Esophagus muscularis mucosa (tissue), 4 donors: ENCODE measurements around the gene SFXN5. TPM values are rescaled to one million over a fixed set of nuclear protein-coding genes. Genes with fewer than 3 reads are reported as not detected.

Experiments used
- DNase-seq: peaks from one replicate; pipeline ENCODE4 v3.0.0-alpha.2; 2017; ENCODE audit errors: extremely low spot score
- H3K27ac ChIP-seq, 4 donors: fragments of 200-600 bp; sonication (generic); replicated peaks in 1 of 4; 1 replicate in 3 of 4; 2 replicates in 1 of 4; pipeline ENCODE4 v1.5.1; 2016 to 2019; ENCODE audit warnings: mild to moderate bottlenecking in 1 of 4
- H3K27me3 ChIP-seq, 4 donors: fragments of 200-600 bp; sonication (generic); one replicate each; pipeline versions ENCODE4 v1.5.1 to v1.6.0; 2016 to 2019
- H3K36me3 ChIP-seq, 4 donors: fragments of 200-600 bp; sonication (generic); one replicate each; pipeline ENCODE4 v1.5.1; 2016 to 2019
- H3K4me1 ChIP-seq, 4 donors: fragments of 200-600 bp; sonication (generic); one replicate each; pipeline ENCODE4 v1.5.1; 2016 to 2019
- H3K4me3 ChIP-seq, 4 donors: fragments of 200-600 bp; sonication (generic); 1 replicate in 2 of 4; 2 replicates in 2 of 4; pipeline ENCODE4 v1.5.1; 2016 to 2019; ENCODE audit warnings: mild to moderate bottlenecking in 4 of 4, moderate library complexity in 1 of 4
- H3K9me3 ChIP-seq, 4 donors: fragments of 200-600 bp; sonication (generic); 1 replicate in 3 of 4; 2 replicates in 1 of 4; pipeline ENCODE4 v1.5.1; 2016 to 2019
- EP300 ChIP-seq: sonication (generic); formaldehyde crosslinking; IDR thresholded peaks from one replicate; pipeline ENCODE4 v1.6.1; 2017; ENCODE audit warnings: antibody characterized with exemption
- POLR2A ChIP-seq: fragments of 450-650 bp; IDR thresholded peaks from one replicate; pipeline ENCODE4 v1.6.1; 2017; ENCODE audit warnings: antibody characterized with exemption, moderate library complexity, mild to moderate bottlenecking, low read depth
- POLR2AphosphoS5 ChIP-seq, 2 donors: sonication (generic); formaldehyde crosslinking; IDR thresholded peaks; one replicate each; pipeline ENCODE4 v1.6.1; 2017; ENCODE audit warnings: antibody characterized with exemption in 2 of 2
- WGBS: methylation state at CpG from one replicate; pipeline ENCODE4 v1.1.5; 2018; 5-methylcytosine and 5-hydroxymethylcytosine counted together
- intact Hi-C: fragments of 100-400 bp; cut with DNase I; formaldehyde crosslinking; loops from one replicate; pipeline ENCODE4 v1.15.1; 2023
- total RNA-seq, 4 donors: library from RNA; depleted of rRNA; stranded (reverse); fragments of >200 nt; gene quantifications; one replicate each; pipeline versions ENCODE4 v1.1.0 to v1.2.1, GENCODE V29; 2016
- TF ChIP-seq, protein P1 (sequence below), 3 experiments: fragments of 200-600 bp in 2 of 3; fragments of 450-650 bp in 1 of 3; sonication (generic) in 2 of 3; IDR thresholded peaks; one replicate each; pipeline ENCODE4 v1.5.1; 2017 to 2019; ENCODE audit warnings: antibody characterized with exemption in 3 of 3, mild to moderate bottlenecking in 2 of 3, moderate library complexity in 1 of 3

The SFXN5 gene
- total RNA-seq, 4 donors from 2014 or later: 5.8 to 10.0 (median 6.8) TPM

DNA sequence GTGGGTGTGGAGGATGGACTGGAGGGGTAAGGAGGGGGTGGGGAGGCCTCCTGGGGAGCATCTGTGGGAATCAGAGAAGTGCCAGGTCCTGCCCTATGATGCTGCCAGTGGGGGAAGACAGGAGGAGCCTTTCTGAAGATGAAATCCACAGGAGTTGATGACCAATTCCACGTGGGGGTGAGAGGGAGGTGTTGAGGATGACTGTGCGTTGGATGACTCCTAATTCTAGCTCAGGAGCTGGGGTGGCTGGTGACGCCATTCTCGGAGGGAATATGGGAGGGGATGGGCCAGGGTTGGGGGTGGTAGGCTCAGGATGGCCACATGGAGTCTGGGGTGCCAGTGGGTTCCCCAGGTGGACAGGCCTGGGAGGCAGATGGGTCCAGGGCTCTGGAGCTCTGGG is 121.9 kb downstream of the SFXN5 start:
- intact Hi-C loops: no loop called here
- TF ChIP-seq, protein P1, sequence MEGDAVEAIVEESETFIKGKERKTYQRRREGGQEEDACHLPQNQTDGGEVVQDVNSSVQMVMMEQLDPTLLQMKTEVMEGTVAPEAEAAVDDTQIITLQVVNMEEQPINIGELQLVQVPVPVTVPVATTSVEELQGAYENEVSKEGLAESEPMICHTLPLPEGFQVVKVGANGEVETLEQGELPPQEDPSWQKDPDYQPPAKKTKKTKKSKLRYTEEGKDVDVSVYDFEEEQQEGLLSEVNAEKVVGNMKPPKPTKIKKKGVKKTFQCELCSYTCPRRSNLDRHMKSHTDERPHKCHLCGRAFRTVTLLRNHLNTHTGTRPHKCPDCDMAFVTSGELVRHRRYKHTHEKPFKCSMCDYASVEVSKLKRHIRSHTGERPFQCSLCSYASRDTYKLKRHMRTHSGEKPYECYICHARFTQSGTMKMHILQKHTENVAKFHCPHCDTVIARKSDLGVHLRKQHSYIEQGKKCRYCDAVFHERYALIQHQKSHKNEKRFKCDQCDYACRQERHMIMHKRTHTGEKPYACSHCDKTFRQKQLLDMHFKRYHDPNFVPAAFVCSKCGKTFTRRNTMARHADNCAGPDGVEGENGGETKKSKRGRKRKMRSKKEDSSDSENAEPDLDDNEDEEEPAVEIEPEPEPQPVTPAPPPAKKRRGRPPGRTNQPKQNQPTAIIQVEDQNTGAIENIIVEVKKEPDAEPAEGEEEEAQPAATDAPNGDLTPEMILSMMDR (IDR thresholded peaks at IDR 0.05): no peak
- no peak for TF ChIP-seq EP300
- TF ChIP-seq POLR2AphosphoS5 (IDR thresholded peaks at IDR 0.05): no peak
- no peak for TF ChIP-seq POLR2A
- no peak overlapping the region for H3K4me3 ChIP-seq
- H3K36me3 ChIP-seq: peaks cover 0 to 15% (median 4%) of the 10 kb centered on the region in 4 donors
- 86% methylated on average over 4 of the region's 4 CpGs for WGBS
- no peak for DNase-seq
- no peaks in the 10 kb centered on the region for H3K9me3 ChIP-seq
- H3K27ac ChIP-seq: no peak overlapping the region
- H3K4me1 ChIP-seq: no peaks in the 10 kb centered on the region
- no peaks in the 10 kb centered on the region for H3K27me3 ChIP-seq

DNA sequence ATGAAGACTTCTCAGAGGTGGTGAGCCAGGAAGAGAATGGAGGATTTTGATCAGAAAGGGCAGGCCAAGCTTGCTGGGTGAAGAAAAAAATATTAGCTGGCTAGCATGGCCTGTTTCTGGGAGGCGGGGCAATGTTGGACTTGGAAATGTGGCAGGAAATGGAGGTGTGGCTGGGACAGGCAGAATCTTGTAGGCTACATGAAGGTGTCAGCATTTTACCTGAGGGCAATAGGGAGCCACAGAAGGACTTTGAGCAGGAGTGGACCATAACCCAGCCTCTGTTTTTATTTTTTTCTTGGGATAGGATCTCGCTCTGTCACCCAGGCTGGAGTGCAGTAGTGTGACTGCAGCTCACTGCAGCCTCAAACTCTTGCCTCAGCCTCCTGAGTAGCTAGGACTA is 122.5 kb downstream of the SFXN5 start:
- Histone ChIP-seq H3K27me3 (no peaks in the 10 kb centered on the region), H3K36me3 (peaks cover 0 to 21% (median 6%) of the 10 kb centered on the region in 4 donors), H3K4me1 (no peaks in the 10 kb centered on the region), H3K27ac (no peak overlapping the region), H3K4me3 (no peak overlapping the region), H3K9me3 (no peaks in the 10 kb centered on the region)
- intact Hi-C loops: no loop called here
- TF ChIP-seq EP300 (no peak), POLR2A (no peak)
- no peak for DNase-seq
- 98% methylated on average over 2 of the region's 2 CpGs for WGBS

DNA sequence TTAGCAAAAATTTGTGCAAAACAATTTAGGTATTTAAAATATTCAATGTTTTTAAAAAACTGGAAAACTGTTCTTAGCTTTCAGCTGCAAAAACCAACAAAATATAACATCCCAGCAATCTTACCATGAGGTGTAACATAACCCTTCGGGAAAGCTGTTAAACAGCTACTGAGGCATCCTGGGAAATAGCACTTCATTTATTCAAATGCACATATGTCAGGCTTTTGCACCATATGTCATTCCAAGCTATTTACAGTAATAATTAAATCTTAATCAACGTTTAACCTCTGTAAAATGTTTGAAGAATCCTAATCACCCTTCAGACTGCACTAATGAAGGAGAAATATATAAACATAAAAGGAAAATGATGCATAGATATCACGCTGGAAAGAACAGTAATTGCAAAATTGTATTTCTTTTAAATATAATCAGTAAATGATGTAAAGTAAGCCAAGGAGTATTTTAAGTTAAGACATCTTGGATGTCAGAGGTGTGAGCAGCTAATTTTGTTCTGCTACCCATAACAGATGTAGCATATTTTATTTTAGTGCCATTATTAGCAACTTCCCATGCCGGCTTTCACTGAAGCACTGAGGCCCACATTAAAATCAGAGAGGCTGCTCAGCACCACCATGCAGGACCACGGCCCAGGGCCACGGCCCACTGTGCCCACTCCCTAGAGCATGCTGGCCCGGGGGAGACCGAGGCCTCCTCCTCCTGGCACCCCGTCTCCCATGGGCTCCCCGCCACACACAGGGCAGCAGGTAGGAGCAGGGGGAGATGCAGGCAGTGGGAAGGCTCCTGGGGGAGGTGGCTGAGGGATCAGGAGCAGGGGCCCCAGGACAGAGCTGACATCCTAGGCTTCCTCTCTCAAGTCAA is 123.3 kb downstream of the SFXN5 start:
- WGBS: 83% methylated on average over 4 of the region's 10 CpGs
- TF ChIP-seq EP300: no peak
- TF ChIP-seq, protein P1 (IDR thresholded peaks at IDR 0.05): no peak
- TF ChIP-seq POLR2A: no peak
- no peak for TF ChIP-seq POLR2AphosphoS5 (IDR thresholded peaks at IDR 0.05)
- intact Hi-C loops: no loop called here
- Histone ChIP-seq H3K9me3 (no peaks in the 10 kb centered on the region), H3K27me3 (no peaks in the 10 kb centered on the region), H3K36me3 (peaks cover 0 to 29% (median 14%) of the 10 kb centered on the region in 4 donors), H3K4me3 (no peak overlapping the region), H3K4me1 (no peaks in the 10 kb centered on the region), H3K27ac (no peak overlapping the region)
- no peak for DNase-seq

DNA sequence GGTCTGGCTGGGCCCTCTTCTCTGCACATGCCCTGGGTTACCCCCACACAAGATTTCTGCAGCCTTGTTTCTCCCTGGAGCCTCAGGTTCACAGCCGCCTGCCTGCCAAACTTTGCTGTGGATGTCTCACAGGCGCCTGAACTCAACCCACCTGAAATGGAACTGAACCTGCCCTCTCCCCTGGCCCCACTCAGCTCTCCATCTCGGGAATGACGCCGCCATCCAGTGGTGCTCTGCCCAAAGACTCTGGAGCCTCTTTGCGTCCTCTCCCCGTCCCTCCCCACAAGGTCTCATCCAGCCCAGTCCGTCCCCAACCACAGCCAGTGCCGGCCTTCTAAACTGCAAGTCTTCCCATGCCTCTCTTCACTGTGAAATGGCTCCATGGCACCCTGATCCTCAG is 125.0 kb downstream of the SFXN5 start:
- no peak overlapping the region for H3K27ac ChIP-seq
- no peaks in the 10 kb centered on the region for H3K27me3 ChIP-seq
- H3K36me3 ChIP-seq: peaks cover 0 to 28% (median 19%) of the 10 kb centered on the region in 4 donors
- TF ChIP-seq, protein P1 (IDR thresholded peaks at IDR 0.05): no peak
- TF ChIP-seq POLR2A: no peak
- TF ChIP-seq EP300: no peak
- no peak for TF ChIP-seq POLR2AphosphoS5 (IDR thresholded peaks at IDR 0.05)
- no peaks in the 10 kb centered on the region for H3K9me3 ChIP-seq
- intact Hi-C loops: no loop called here
- H3K4me1 ChIP-seq: no peaks in the 10 kb centered on the region
- H3K4me3 ChIP-seq: no peak overlapping the region
- 93% methylated on average over 9 of the region's 9 CpGs for WGBS
- DNase-seq: no peak

DNA sequence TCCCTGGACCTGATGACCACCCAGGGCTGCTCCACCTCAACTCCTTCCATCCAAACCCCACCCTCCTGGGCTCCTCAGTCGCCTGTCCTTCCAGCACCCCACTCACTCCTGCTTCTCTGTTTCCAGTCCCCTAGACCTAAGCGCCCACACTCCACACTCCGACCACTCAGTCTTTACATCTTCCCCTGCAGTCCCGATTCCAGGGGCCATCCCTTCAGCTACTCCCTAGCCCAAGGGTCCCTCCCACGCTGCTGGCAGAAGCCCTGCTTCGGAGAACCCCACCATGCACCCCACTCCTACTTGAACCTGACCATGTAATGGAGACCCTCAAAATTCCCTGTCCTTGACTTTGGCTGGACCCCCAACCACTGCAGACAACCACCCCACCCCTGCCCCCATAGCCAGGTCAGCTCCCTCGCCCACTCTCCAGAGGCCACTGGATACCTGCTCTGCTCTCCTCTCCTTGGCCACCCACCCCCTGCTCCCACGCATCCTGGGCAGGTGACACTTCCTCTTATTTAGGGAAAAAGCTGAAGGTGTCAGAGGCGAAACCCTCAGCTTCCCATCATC is 126.0 kb downstream of the SFXN5 start:
- intact Hi-C loops: no loop called here
- 95% methylated on average over 9 of the region's 9 CpGs for WGBS

More for the DNA sequence above, 126.0 kb downstream of the SFXN5 start:
- Histone ChIP-seq H3K4me1 (no peaks in the 10 kb centered on the region), H3K27ac (no peak overlapping the region), H3K4me3 (no peak overlapping the region), H3K36me3 (peaks cover 0 to 28% (median 19%) of the 10 kb centered on the region in 4 donors), H3K9me3 (no peaks in the 10 kb centered on the region), H3K27me3 (no peaks in the 10 kb centered on the region)
- DNase-seq: no peak
- TF ChIP-seq EP300 (no peak), POLR2AphosphoS5 (IDR thresholded peaks at IDR 0.05) (no peak), POLR2A (no peak)
- TF ChIP-seq, protein P1 (IDR thresholded peaks at IDR 0.05): no peak
